Mesothelial cell of epicardium (in vitro differentiated cells): ENCODE measurements around the gene PLEKHA1. TPM values are rescaled to one million over a fixed set of nuclear protein-coding genes. Genes with fewer than 3 reads are reported as not detected.

Source experiments
- DNase-seq, 2 experiments: peaks; one replicate each; pipeline ENCODE4 v3.0.0; 2021; ENCODE audit warnings: low spot score in 2 of 2; ENCODE audit not compliant: unreplicated experiment in 2 of 2
- H3K27ac Mint-ChIP-seq: 2 replicates; pipeline ENCODE4 v1.8.0; 2021; ENCODE audit warnings: mixed read lengths
- H3K27me3 Mint-ChIP-seq: 2 replicates; pipeline ENCODE4 v1.8.0; 2021; ENCODE audit warnings: low read depth, mixed read lengths
- H3K36me3 Mint-ChIP-seq: 2 replicates; pipeline ENCODE4 v1.8.0; 2021; ENCODE audit warnings: mixed read lengths
- H3K4me1 Mint-ChIP-seq: 2 replicates; pipeline ENCODE4 v1.8.0; 2021; ENCODE audit warnings: mixed read lengths
- H3K4me3 Mint-ChIP-seq: 2 replicates; pipeline ENCODE4 v1.8.0; 2021; ENCODE audit warnings: mild to moderate bottlenecking, moderate library complexity, mixed read lengths
- H3K9me3 Mint-ChIP-seq: 2 replicates; pipeline ENCODE4 v1.8.0; 2021; ENCODE audit warnings: mixed read lengths
- total RNA-seq: library from RNA; stranded (reverse); gene quantifications from 3 replicates; pipeline ENCODE4 v1.2.1, GENCODE V29; 2021
- TF ChIP-seq, protein P1 (sequence below): fragments of 200-600 bp; sonication (generic); IDR thresholded peaks from one replicate; pipeline ENCODE4 v1.5.0; 2021; ENCODE audit warnings: antibody characterized with exemption; ENCODE audit not compliant: unreplicated experiment

Gene PLEKHA1
- total RNA-seq, 1 donor from 2014 or later, result 33.1 TPM

DNA sequence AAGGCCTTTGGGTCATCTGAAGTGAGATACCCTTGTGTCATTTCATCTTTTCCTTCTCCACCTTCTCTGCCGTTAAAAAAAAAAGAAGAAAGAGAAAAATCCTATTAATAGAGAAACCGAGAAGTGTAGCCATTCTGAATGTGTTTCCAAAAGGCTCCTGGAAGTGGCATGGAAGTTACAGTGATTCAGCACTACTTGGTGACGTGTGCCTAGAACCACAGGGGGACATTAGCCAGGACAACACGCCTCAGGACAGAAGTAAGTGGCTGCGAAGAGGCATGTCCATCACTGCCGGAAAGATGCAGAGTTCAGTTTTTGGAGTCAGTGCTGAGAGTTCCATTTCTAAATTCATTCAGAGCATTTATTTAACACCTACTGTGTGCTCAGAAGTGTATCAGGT is 93.2 kb downstream of the PLEKHA1 start:
- H3K27ac Mint-ChIP-seq, result no peak overlapping the region
- no peak for DNase-seq
- H3K9me3 Mint-ChIP-seq, result no peaks in the 10 kb centered on the region
- H3K4me1 Mint-ChIP-seq, result peaks cover 4% of the 10 kb centered on the region
- H3K36me3 Mint-ChIP-seq, result no peaks in the 10 kb centered on the region
- no peak overlapping the region for H3K4me3 Mint-ChIP-seq
- TF ChIP-seq, protein P1, sequence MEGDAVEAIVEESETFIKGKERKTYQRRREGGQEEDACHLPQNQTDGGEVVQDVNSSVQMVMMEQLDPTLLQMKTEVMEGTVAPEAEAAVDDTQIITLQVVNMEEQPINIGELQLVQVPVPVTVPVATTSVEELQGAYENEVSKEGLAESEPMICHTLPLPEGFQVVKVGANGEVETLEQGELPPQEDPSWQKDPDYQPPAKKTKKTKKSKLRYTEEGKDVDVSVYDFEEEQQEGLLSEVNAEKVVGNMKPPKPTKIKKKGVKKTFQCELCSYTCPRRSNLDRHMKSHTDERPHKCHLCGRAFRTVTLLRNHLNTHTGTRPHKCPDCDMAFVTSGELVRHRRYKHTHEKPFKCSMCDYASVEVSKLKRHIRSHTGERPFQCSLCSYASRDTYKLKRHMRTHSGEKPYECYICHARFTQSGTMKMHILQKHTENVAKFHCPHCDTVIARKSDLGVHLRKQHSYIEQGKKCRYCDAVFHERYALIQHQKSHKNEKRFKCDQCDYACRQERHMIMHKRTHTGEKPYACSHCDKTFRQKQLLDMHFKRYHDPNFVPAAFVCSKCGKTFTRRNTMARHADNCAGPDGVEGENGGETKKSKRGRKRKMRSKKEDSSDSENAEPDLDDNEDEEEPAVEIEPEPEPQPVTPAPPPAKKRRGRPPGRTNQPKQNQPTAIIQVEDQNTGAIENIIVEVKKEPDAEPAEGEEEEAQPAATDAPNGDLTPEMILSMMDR, result no peak
- peaks cover 63% of the 10 kb centered on the region for H3K27me3 Mint-ChIP-seq

DNA sequence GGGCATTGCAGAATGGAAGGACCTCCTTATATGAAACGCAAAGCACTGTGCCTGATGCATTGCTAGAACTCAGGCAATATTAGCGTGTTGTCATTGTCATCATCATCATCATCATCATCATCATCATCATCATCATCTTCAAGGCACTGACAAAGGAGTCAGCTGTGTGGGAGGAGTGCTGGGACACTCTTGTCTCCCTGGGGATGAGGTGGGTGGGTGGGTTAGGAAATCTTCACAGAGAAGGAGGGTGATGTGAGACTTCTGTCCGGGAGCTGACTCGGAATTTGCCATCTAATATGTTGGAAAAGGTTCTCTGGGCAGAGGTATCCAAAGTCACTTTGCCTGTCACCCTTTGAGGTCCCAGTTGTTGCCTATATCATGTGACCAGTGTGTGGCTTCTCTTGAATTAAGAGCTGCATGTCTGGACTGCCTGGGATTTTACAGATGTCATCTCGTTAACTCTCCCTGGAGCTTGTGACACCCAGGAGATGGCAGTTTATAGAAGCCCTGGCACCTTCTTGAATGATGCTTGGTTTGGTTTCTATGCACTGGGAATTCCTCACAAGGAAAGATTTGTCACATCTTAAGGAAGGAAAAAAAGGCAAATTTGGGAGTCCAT is 93.9 kb downstream of the PLEKHA1 start:
- TF ChIP-seq, protein P1, result no peak
- no peak overlapping the region for H3K4me3 Mint-ChIP-seq
- no peak for DNase-seq
- H3K27ac Mint-ChIP-seq, result no peak overlapping the region
- H3K36me3 Mint-ChIP-seq, result no peaks in the 10 kb centered on the region
- no peaks in the 10 kb centered on the region for H3K4me1 Mint-ChIP-seq
- no peaks in the 10 kb centered on the region for H3K9me3 Mint-ChIP-seq
- H3K27me3 Mint-ChIP-seq, result peaks cover 56% of the 10 kb centered on the region

DNA sequence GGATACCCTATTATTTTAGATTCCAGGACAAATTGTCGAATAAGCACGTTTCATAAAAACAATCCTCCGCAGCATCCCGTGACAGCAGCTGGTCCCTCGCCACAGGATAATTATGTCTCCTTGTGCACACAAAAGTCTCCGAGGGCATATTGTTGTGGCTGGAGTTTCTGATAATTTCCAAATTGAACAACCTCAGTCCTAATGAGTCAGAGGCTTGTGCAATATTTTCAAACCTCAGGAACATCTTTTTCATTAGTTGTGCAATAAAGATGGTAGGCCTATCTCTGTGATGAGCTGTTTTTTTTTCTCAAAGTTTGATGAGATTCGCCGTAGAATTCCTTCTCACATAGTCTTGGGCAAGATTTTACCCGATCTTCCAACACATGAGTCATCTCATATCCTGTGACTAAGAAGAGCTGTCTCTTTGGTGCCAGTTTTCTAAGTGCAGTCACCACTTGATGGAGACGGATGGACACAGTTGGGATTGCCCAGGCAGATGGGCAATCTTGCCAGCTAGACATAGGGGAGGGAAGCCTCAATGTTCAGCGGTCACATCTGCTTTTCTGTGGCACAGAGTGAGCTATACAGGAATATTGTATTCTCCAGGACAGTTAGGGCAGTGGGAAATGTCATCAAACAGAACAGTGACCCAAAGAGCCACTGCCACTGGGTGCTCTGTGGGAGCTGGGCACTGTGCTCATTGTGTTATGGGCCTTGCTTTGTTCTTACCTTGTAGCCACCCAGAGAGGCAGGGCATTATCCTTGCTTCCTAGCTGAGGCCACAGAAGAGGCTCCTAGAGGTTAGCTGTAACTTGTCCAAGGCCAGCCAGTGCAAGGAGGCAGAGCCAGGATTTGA is 94.6 kb downstream of the PLEKHA1 start:
- no peaks in the 10 kb centered on the region for H3K9me3 Mint-ChIP-seq
- no peak for DNase-seq
- TF ChIP-seq, protein P1, result no peak
- H3K27ac Mint-ChIP-seq, result no peak overlapping the region
- no peak overlapping the region for H3K4me3 Mint-ChIP-seq
- H3K36me3 Mint-ChIP-seq, result no peaks in the 10 kb centered on the region
- H3K27me3 Mint-ChIP-seq, result peaks cover 49% of the 10 kb centered on the region
- H3K4me1 Mint-ChIP-seq, result peaks cover 5% of the 10 kb centered on the region

DNA sequence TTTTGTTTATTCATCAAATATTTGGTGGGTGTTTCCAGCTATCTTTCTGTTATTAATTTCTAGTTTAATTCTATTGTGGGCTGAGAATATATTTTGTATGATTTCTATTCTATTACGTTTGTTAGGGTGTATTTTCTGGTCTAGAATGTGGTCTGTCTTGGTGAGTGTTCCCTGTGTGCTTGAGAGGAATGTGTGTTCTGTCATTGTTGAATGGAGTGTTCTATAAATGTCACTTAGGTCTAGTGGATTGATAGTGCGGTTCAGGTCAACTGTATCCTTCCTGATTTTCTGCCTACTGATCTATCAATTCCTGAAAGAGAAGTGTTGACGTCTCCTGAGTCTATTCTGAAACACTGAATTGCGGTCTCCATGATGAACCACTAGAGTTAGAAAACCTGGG is 95.3 kb downstream of the PLEKHA1 start:
- no peak overlapping the region for H3K4me3 Mint-ChIP-seq
- no peaks in the 10 kb centered on the region for H3K9me3 Mint-ChIP-seq
- H3K27me3 Mint-ChIP-seq, result peaks cover 42% of the 10 kb centered on the region
- H3K36me3 Mint-ChIP-seq, result no peaks in the 10 kb centered on the region
- DNase-seq, result no peak
- H3K27ac Mint-ChIP-seq, result no peak overlapping the region
- TF ChIP-seq, protein P1, result no peak
- H3K4me1 Mint-ChIP-seq, result peaks cover 12% of the 10 kb centered on the region

DNA sequence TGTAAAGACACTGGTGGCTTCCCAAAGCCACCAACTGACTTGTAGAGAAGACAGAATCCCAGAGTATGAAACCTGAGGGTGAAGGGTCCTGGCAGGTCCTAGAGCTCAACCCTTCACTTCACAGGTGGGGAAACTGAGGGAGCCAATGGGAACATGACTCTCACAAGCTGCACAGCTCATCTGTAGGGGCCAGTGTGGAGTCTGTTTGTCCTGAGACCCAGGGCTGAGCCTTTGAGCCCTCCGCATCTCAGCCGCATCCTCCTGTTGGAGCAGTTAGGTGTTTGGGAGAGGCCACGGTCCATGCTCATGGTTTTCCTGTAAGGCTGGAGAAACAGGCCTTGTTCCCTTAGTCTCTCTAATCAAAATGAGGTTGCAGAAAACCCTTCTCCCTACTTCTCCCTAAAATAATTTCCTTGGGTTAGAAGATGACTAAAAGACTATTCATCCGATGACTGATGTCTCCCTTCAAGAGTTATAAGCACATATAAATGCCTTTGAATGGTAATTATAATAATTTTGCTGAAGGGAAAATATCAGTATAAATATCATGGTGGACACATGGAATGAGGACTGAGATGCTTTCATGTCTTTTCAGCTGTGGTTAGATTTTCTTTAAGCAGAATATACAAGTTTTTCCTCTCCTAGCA is 97.1 kb downstream of the PLEKHA1 start:
- Mint-ChIP-seq H3K36me3 (no peaks in the 10 kb centered on the region), H3K27ac (no peak overlapping the region), H3K9me3 (no peaks in the 10 kb centered on the region), H3K27me3 (peaks cover 24% of the 10 kb centered on the region), H3K4me1 (peaks cover 27% of the 10 kb centered on the region), H3K4me3 (no peak overlapping the region)
- DNase-seq, result no peak
- TF ChIP-seq, protein P1, result no peak
